ENCODE measurements around the gene TET3.

- TF ChIP-seq CTCF (IDR thresholded peaks at IDR 0.05; ENCODE audit: low read depth, low read length, poor library complexity, severe bottlenecking) (no peak), EZH2phosphoT487 (IDR thresholded peaks at IDR 0.05; ENCODE audit: borderline replicate concordance, low read length) (no peak)
Measured at GRCh38 chr2:74014813-74015212, 30.1 kb downstream of the TET3 start.
